HG02571 (cell line): ENCODE measurements around the gene ARMH2.
"Not testable (repeated sequence)": the region's sequence is repeated elsewhere in the genome, so short reads cannot be mapped to it uniquely, and the experiment has no call there.

Experiments used
- ATAC-seq: cut with Tn5 transposase; IDR thresholded peaks from one replicate; pipeline ENCODE4 v1.9.1; 2021; ENCODE audit warnings: mild to moderate bottlenecking, moderate library complexity; ENCODE audit not compliant: unreplicated experiment

Gene ARMH2

DNA sequence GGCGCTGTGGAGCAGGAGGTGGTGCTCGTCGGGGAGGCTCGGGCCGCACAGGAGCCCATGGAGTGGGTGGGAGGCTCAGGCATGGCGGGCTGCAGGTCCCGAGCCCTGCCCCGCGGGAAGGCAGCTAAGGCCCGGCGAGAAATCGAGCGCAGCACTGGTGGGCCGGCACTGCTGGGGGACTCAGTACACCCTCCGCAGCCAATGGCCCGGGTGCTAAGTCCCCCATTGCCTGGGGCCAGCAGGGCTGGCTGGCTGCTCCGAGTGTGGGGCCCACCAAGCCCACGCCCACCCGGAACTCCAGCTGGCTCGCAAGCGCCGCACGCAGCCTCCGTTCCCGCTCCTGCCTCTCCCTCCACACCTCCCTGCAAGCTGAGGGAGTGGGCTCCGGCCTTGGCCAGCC, 32.7 kb downstream of the ARMH2 start:
- ATAC-seq = not testable (repeated sequence)

DNA sequence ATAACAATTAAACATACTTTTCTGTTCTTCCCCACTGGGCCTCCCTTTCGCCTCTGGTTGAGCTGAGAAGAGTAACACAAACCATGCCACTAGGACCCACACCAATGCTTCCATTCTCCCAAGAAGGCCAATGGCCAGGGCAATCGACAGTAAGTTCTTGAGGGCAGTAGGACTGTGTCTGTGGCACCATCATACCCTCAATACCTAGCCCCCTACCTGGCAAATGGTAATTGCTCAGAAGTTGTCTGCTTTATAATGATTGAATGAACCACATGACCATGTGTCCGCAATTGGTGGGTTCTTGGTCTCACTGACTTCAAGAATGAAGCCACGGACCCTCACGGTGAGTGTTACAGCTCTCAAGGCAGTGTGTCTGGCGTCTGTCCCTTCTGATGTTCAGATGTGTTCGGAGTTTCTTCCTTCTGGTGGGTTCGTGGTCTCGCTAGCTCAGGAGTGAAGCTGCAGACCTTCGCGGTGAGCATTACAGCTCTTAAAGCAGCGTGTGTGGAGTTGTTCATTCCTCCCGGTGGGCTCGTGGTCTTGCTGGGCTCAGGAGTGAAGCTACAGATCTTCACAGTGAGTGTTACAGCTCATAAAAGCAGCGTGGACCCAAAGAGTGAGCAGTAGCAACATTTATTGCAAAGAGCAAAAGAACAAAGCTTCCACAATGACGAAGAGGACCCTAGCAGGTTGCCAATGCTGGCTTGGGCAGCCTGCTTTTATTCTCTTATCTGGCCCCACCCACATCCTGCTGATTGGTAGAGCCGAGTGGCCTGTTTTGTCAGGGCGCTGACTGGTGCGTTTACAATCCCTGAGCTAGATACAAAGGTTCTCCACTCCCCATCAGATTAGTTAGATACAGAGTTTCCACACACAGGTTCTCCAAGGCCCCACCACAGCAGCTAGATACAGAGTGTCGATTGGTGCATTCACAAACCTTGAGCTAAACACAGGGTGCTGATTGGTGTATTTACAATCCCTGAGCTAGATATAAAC, 33.6 kb downstream of the ARMH2 start:
- ATAC-seq = not testable (repeated sequence)

DNA sequence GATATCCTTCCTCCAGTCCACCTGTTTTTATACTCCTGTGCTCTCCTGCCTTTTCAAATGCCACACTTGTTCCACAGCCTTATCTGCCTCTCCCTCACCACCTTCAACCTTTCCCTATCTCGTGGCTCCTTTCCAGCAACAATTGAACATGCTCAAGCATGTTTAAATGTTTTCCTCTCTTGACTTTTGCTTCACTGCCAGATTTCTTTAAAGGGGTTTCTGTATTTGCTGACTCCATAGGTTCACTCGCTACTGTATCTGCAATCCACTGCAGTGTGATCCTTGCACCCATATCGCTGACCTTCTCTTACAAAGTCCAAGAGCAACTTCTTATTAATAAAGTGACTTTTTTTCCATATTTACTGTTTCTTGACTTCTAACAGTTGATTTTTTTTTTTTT, 35.1 kb downstream of the ARMH2 start:
- no peak for ATAC-seq

DNA sequence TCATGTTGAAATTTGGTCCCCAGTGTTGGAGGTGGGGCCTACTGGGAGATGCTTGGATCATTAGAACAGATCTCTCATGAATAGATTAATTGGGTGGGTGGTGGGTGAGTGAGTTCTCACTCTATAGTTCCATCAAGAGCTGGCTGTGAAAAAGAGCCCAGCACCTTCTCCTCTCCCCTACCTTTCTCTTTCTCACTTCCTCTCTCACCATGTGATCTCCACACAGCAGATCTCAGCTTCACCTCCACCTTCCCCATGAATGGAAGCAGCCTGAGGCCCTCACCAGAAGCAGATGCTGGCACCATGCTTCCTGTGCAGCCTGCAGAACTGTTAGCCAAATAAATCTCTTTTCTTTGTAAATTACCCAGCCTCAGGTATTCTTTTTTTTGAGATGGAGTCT, 36.9 kb downstream of the ARMH2 start:
- ATAC-seq = no peak

DNA sequence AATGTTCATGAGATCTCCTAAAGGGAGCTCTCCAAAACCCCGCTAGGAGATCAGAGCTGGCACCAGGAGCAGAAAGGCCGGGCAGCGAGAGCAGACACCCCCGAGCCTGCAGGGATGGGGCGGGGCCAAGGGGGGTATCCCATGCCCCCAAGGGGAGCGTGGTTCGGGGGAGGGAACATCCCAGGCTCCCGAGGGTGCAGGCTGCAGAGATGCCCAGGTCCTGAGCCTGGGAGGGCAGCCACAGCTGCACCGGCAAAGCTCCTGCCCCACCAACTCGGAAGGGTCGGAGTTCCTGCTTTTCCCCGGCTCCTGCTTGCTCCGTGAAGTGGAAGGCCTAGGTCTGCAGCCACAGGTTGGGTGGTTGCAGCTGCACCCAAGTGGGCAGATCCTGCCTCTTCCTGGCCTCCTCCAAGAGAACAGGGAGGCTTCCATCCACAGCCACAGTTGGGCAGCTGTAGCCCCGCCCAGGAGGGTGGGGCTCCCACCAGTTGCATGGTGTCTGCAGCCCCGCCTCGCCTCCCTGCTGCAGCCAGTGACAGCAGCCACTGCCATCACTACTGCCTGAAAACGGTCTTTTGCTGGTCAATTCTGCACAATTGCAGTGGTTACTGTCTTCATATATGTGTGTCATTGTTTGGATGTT, 37.4 kb downstream of the ARMH2 start:
- no peak for ATAC-seq

DNA sequence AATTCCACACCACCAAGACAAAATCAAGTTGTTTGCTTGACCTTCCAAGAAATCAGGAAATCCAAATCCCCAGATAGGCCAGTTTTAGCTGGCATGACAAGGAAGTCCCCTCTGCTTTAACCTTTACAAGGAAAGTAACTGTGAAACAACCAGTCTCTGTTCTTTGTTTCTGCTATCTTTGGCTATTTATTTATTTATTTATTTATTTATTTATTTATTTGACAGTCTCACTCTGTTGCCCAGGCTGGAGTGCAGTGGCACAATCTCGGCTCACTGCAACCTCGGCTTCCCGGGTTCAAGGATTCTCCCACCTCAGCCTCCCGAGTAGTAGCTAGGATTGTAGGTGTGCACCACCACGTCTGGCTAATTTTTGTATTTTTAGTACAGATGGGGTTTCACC, 38.5 kb downstream of the ARMH2 start:
- ATAC-seq = no peak

DNA sequence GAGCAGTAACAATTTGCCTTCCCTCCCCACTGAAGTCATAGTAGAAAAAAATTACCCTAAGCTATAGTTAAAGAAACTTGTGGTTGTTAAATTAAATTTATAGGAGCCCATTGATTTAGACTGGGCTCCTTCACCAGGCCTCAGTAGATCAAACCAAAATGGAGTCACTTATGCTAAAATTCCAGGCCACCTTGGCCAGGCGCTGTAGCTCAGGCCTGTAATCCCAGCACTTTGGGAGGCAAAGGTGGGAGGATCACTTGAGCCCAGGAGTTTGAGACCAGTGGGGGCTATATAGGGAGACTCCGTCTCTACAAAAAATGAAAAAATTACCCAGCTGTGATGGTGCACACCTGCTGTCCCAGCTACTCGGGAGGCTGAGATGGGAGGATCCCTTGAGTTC, 39.0 kb downstream of the ARMH2 start:
- no peak for ATAC-seq

DNA sequence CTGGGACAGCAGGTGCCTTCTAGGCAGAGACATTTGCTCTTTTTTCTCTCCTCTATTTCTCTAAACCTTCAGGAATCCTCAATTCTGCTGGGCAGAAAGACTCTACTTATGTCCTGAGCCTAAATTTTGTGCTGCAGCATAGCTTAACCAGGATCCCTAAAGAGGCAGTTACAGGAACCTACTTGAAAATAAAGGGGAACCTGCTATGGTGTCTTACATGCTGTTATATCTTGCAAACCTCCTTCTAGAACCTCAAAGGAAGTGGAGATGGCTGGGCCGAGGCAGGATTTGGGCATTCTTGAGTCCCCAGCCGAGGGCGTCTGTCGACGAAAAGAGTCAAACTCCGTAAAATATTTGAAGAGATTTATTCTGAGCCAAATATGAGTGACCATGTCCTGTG, 41.1 kb downstream of the ARMH2 start:
- no peak for ATAC-seq

DNA sequence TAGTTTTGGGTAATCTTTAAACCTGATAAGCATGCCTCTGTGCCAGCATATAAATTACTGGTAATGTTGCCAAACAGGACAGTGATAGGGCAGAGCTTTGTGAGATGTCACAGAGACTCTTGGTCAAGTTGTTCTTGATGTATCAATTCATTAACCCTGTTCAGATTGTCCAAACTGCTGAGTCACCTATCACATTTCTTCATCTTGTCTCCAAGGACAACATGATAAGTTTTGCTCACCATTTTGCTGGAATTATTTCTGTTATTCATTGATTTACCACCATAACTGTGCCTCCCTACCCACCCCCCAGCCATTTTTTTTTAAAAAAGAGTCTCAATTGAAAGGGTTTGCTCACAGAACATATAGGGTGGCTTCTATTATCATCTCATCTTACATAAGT, 43.4 kb downstream of the ARMH2 start:
- ATAC-seq = no peak

DNA sequence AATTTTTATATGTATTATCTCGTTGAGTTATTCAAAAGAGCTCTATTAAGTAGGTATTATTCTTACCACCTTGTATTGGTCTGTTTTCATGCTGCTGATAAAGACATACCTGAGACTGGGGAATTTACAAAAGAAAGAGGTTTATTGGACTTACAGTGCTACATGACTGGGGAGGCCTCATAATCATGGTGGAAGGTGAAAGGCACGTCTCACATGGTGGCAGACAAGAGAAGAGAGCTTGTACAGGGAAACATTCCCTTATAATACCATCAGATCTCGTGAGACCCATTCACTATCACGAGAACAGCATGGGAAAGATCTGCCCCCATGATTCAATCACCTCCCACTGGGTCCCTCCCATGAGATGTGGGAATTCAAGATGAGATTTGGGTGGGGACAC, 44.3 kb downstream of the ARMH2 start:
- not testable (repeated sequence) for ATAC-seq

DNA sequence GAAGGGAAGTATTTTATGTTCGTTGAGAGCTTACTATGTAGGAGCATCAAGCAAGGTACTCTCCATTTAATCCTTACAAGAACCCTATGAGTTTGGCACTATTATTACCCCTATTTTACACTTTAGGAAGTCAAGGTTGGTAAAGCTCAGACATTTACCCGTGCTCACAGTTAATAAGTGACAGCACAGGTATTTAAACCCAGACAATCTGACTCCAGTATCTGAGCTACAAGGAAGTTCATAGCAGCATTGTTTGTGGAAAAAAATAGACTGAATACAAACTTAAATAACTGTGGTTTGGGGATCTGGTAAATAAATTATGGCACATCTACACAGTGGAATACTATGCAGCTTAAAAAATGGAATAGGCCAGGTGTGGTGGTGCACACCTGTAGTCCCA, 45.2 kb downstream of the ARMH2 start:
- ATAC-seq = no peak

DNA sequence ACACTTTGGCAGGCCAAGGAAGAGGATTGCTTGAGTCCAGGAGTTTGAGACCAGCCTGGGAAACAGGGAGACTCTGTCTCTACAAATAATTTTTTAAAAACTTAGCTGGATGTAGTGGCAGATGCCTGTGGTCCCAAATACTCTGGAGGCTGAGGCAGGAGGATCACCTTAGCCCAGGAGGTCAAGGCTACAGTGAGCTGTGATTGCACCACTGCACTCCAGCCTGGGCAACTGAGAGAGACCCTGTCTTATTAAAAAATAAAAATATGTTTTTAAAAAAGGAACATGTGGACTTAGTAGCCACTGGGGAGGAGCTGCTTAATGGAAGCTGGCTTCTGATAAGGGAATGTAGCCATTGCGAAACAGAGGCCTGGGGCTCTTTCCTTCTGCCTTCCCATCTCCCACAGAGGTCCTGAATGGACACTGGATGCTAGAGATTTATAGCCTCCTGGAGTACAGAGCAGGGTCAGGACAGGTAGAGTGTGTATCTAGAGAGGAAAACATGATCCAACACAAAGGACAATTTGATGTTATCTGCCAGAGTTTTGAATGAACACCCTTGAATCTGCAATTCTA, 45.7 kb downstream of the ARMH2 start:
- no peak for ATAC-seq

DNA sequence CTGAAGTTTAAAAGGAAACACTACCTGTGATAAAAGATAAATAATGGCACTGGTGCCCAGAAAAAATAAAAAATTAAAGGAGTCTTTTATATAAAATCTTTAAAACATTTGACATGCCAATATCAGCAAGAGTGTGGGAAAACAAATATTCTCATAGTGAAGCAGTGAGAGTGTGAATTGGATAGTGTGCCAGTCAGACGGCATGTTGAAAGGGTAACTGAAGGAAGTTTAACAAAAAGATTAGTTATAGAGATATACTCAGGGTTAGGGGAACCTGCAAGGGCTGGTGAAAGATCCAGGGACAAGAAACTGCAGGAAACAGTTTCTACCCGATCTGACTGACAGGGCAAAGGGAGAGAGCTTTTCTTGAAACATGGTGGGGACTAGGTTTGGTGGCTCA, 46.2 kb downstream of the ARMH2 start:
- no peak for ATAC-seq

DNA sequence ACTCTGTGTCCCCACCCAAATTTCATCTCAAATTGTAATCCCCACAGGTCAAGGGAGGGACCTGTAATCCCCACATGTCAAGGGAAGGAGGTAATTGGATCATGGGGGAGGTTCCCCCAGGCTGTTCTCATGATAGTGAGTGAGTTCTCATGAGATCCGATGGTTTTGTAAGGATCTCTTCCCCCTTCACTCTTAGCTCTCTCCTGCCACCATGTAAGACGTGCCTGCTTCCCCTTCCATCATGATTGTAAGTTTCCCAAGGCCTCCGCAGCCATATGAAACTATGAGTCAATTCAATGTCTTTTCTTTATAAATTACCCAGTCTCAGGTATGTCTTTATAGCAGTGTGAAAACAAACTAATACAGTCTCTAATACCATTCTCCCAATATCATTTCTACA, 47.8 kb downstream of the ARMH2 start:
- not testable (repeated sequence) for ATAC-seq

DNA sequence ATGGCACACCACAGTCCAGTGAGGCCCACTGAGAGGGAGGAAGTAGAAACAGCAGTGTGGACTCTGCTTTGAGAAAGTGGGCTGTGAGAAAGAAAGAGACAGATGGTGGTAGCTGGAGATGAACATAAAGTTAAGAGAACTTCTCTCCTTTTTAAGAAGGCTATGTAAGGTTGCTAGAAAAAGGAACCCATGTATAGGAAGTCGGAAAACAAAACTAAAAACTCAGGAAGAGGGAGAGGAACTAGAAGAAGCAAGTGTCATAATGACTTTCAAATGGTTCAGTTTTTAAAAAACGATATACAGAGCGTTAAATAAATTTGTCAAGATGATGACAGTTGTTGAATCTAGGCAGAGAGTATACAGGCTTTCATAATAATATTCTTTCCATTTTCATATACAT, 49.4 kb downstream of the ARMH2 start:
- ATAC-seq = no peak
